SK-N-SH (cell line): ENCODE results near the gene ZFPL1. TPM values are rescaled to one million over a fixed set of nuclear protein-coding genes. Genes with fewer than 3 reads are reported as not detected.

Experiments
- CTCF ChIA-PET: fragments of 300-600, 350-600 bp; formaldehyde crosslinking; extraction: SDS; loops from one replicate; lab custom pipeline; 2021; lab: Yijun Ruan, JAX
- POLR2A ChIA-PET: fragments of 350-600 bp; sonication (Branson Sonifier 250); formaldehyde crosslinking; extraction: SDS; loops from one replicate; lab custom pipeline; 2020; ENCODE audit warnings: antibody characterized with exemption, inconsistent platforms; lab: Yijun Ruan, JAX
- DNase-seq: peaks from one replicate; pipeline ENCODE4 v3.0.0; 2012
- H2AFZ ChIP-seq: fragments of 200-600 bp; sonication (generic); 2 replicates; pipeline ENCODE4 v1.8.1; 2016; ENCODE audit warnings: antibody characterized with exemption, mild to moderate bottlenecking, low read depth
- H3F3A ChIP-seq: fragments of 200-600 bp; sonication (generic); replicated peaks from 2 replicates; pipeline ENCODE3; 2016; ENCODE audit warnings: antibody characterized with exemption, mild to moderate bottlenecking; ENCODE audit not compliant: insufficient read depth
- H3K27ac ChIP-seq, 2 experiments: fragments of 200-500 bp in 1 of 2; fragments of 200-600 bp in 1 of 2; sonication (Bioruptor generic) in 1 of 2; sonication (generic), shearing (Covaris generic) in 1 of 2; 2 replicates each; pipeline versions ENCODE4 v1.5.1 to v1.6.1; 2014 to 2016; ENCODE audit warnings: low read depth in 2 of 2, inconsistent platforms in 1 of 2, low read length in 1 of 2, mild to moderate bottlenecking in 1 of 2, mixed read lengths in 1 of 2
- H3K27me3 ChIP-seq: fragments of 200-600 bp; sonication (generic), shearing (Covaris generic); 2 replicates; pipeline ENCODE4 v1.6.1; 2016; ENCODE audit warnings: mixed run types; ENCODE audit not compliant: insufficient read depth
- H3K36me3 ChIP-seq, 2 experiments: fragments of 200-500 bp in 1 of 2; fragments of 200-600 bp in 1 of 2; sonication (Bioruptor generic) in 1 of 2; sonication (generic) in 1 of 2; replicated peaks in 1 of 2; 2 replicates each; pipeline versions ENCODE3 to v1.5.1; 2014 to 2016; ENCODE audit warnings: low read length in 1 of 2, mild to moderate bottlenecking in 1 of 2; ENCODE audit not compliant: insufficient read depth in 2 of 2, control insufficient read depth in 1 of 2
- H3K4me1 ChIP-seq, 2 experiments: fragments of 200-500 bp in 1 of 2; fragments of 200-600 bp in 1 of 2; sonication (Bioruptor generic) in 1 of 2; sonication (generic), shearing (Covaris generic) in 1 of 2; 2 replicates each; pipeline versions ENCODE4 v1.5.1 to v1.6.1; 2014 to 2016; ENCODE audit warnings: low read depth in 1 of 2, low read length in 1 of 2, mixed run types in 1 of 2; ENCODE audit not compliant: insufficient read depth in 2 of 2, control insufficient read depth in 1 of 2
- H3K4me2 ChIP-seq: fragments of 200-600 bp; sonication (generic), shearing (Covaris generic); 2 replicates; pipeline ENCODE4 v1.6.1; 2017; ENCODE audit warnings: mixed run types
- H3K4me3 ChIP-seq, 2 experiments: fragments of 200-500 bp in 1 of 2; fragments of 200-600 bp in 1 of 2; sonication (Bioruptor generic) in 1 of 2; sonication (generic), shearing (Covaris generic) in 1 of 2; 2 replicates each; pipeline versions ENCODE4 v1.5.1 to v1.8.1; 2014 to 2016; ENCODE audit warnings: low read depth in 2 of 2, inconsistent platforms in 1 of 2, low read length in 1 of 2, mild to moderate bottlenecking in 1 of 2, mixed read lengths in 1 of 2, moderate library complexity in 1 of 2
- H3K79me2 ChIP-seq: fragments of 200-600 bp; sonication (generic); 2 replicates; pipeline ENCODE4 v1.8.1; 2017; ENCODE audit warnings: mild to moderate bottlenecking; ENCODE audit not compliant: insufficient read depth
- H3K9ac ChIP-seq: fragments of 200-600 bp; sonication (generic); 2 replicates; pipeline ENCODE4 v1.6.1; 2017; ENCODE audit warnings: mixed run types
- H3K9me2 ChIP-seq: fragments of 200-600 bp; sonication (generic); 2 replicates; pipeline ENCODE4 v1.6.1; 2017; ENCODE audit warnings: mixed run types
- H3K9me3 ChIP-seq: fragments of 200-600 bp; sonication (generic); 2 replicates; pipeline ENCODE4 v1.6.1; 2017; ENCODE audit warnings: mixed run types, mild to moderate bottlenecking, moderate library complexity
- H4K20me1 ChIP-seq: fragments of 200-600 bp; sonication (generic); 2 replicates; pipeline ENCODE4 v1.6.1; 2017; ENCODE audit warnings: mild to moderate bottlenecking, mixed run types; ENCODE audit not compliant: insufficient read depth
- CHD2 ChIP-seq: fragments of 150-350 bp; IDR thresholded peaks from 2 replicates; pipeline ENCODE4 v1.6.1; 2018; ENCODE audit warnings: low read length; ENCODE audit not compliant: partially characterized antibody
- CTCF ChIP-seq: fragments of 200-600 bp; sonication (generic); IDR thresholded peaks from 2 replicates; pipeline ENCODE4 v1.6.1; 2017; ENCODE audit warnings: antibody characterized with exemption, mild to moderate bottlenecking, moderate library complexity
- EP300 ChIP-seq, 2 experiments: IDR thresholded peaks; 2 replicates each; pipeline versions ENCODE4 v1.4.0 to v1.6.1; 2012; ENCODE audit warnings: borderline replicate concordance in 1 of 2, low read depth in 1 of 2, low read length in 1 of 2
- FOXJ3 ChIP-seq: sonication (generic); formaldehyde crosslinking; IDR thresholded peaks from 2 replicates; pipeline ENCODE4 v1.5.1; 2020; ENCODE audit warnings: mild to moderate bottlenecking, missing genetic modification reagents
- FOXM1 ChIP-seq: IDR thresholded peaks from 2 replicates; pipeline ENCODE4 v1.4.0; 2012; ENCODE audit warnings: low read depth, mild to moderate bottlenecking
- IRF3 ChIP-seq: fragments of 150-350 bp; IDR thresholded peaks from 2 replicates; pipeline ENCODE4 v1.6.1; 2016; ENCODE audit warnings: mild to moderate bottlenecking, low read depth, low read length
- JUND ChIP-seq: IDR thresholded peaks from 2 replicates; pipeline ENCODE4 v1.4.0; 2012
- MAX ChIP-seq: IDR thresholded peaks from 2 replicates; pipeline ENCODE4 v1.4.0; 2012; ENCODE audit warnings: low read depth
- MEF2A ChIP-seq: IDR thresholded peaks from 2 replicates; pipeline ENCODE4 v1.4.0; 2012; ENCODE audit warnings: low read depth, borderline replicate concordance
- MXI1 ChIP-seq: IDR thresholded peaks from 2 replicates; pipeline ENCODE4 v1.6.1; 2012; ENCODE audit warnings: mild to moderate bottlenecking, low read depth, low read length, improper control_type of control experiment
- NFIC ChIP-seq: IDR thresholded peaks from 2 replicates; pipeline ENCODE4 v1.4.0; 2012; ENCODE audit warnings: borderline replicate concordance
- POLR2AphosphoS5 ChIP-seq: IDR thresholded peaks from 2 replicates; pipeline ENCODE4 v1.6.1; 2012; ENCODE audit warnings: low read depth, low read length
- RFX5 ChIP-seq: IDR thresholded peaks from 2 replicates; pipeline ENCODE4 v1.6.1; 2012; ENCODE audit warnings: mild to moderate bottlenecking, improper control_type of control experiment, low read length
- RXRA ChIP-seq: IDR thresholded peaks from 2 replicates; pipeline ENCODE4 v1.4.0; 2012; ENCODE audit warnings: low read depth, mild to moderate bottlenecking, borderline replicate concordance
- TEAD4 ChIP-seq: IDR thresholded peaks from 2 replicates; pipeline ENCODE4 v1.4.0; 2012; ENCODE audit warnings: mild to moderate bottlenecking, borderline replicate concordance; ENCODE audit not compliant: insufficient read depth
- USF2 ChIP-seq: fragments of 150-350 bp; IDR thresholded peaks from 2 replicates; pipeline ENCODE4 v1.6.1; 2017; ENCODE audit warnings: antibody characterized with exemption, low read length, low read depth, borderline replicate concordance
- YY1 ChIP-seq: IDR thresholded peaks from 2 replicates; pipeline ENCODE4 v1.4.0; 2012; ENCODE audit warnings: low read depth, mild to moderate bottlenecking
- WGBS: methylation state at CpG from one replicate; pipeline ENCODE4 v1.1.6; 2017; ENCODE audit warnings: low lambda C conversion rate; 5-methylcytosine and 5-hydroxymethylcytosine counted together
- polyA plus RNA-seq, 3 experiments: library from polyadenylated mRNA; depleted of rRNA; stranded (reverse); fragments of >200 nt; gene quantifications; 2 replicates each; pipeline ENCODE4 v1.2.3, GENCODE V29; 2012

ZFPL1 gene
- polyA plus RNA-seq, 1 of the 3 experiments (the other 2 are of a cell fraction): 75.9 TPM

- TF ChIP-seq JUND: no peak
- peak; percentile 95 for TF ChIP-seq POLR2AphosphoS5
- no peak for TF ChIP-seq RFX5
- TF ChIP-seq CTCF: no peak
- TF ChIP-seq FOXM1: no peak
- peak; percentile 84 for TF ChIP-seq MXI1
- TF ChIP-seq YY1: peak; percentile 89
- TF ChIP-seq RXRA: no peak
- TF ChIP-seq MAX: peak; percentile 84
- TF ChIP-seq EP300 (IDR thresholded peaks at IDR 0.05; ENCODE audit: borderline replicate concordance in 1 of 2, low read depth in 1 of 2, low read length in 1 of 2): peak in 1 of 2 experiments; percentile 39; a peak in 1 of 4 replicates
- no peak for TF ChIP-seq IRF3
- peak; percentile 95 for TF ChIP-seq CHD2
- TF ChIP-seq FOXJ3 (CRISPR knock-in tag): peak; percentile 64; the same call in 1 of the 2 replicates
- no peak for TF ChIP-seq USF2
- TF ChIP-seq TEAD4: no peak
- TF ChIP-seq NFIC: no peak
These were observed 12.2 kb downstream of the ZFPL1 start, which contains the start of gene VPS51 (continued) for GRCh38 chr11:65095974-65096806.

GRCh38 chr11:65096926-65097325 lies 12.9 kb downstream of the ZFPL1 start:
- Histone ChIP-seq H3F3A (peaks cover 19% of the 10 kb centered on the region), H3K36me3 (peaks cover 0 to 4% of the 10 kb centered on the region in 2 experiments), H2AFZ (no peak overlapping the region), H3K4me1 (peaks cover 0 to 10% of the 10 kb centered on the region in 2 experiments; a peak in 1 of 4 replicates), H4K20me1 (no peaks in the 10 kb centered on the region), H3K27ac (no peak overlapping the region), H3K9me2 (no peaks in the 10 kb centered on the region), H3K4me2 (peak overlapping the region; percentile 88), H3K79me2 (peaks cover 45% of the 10 kb centered on the region), H3K9ac (peak overlapping the region; percentile 86; the same call in 1 of the 2 replicates), H3K27me3 (no peaks in the 10 kb centered on the region), H3K9me3 (no peaks in the 10 kb centered on the region), H3K4me3 (peak overlapping the region; percentile 57 to 77)
- CTCF ChIA-PET: interaction anchor here (1.4 to 12.6 kb wide), 4 partner anchors 15 to 84 kb away, joined by 4 to 150 read pairs (median 10); partner anchors contain the start of genes TM7SF2 and ZNHIT2
- TF ChIP-seq MEF2A: no peak
- 15% methylated on average over 6 of the region's 8 CpGs for WGBS
- POLR2A ChIA-PET: interaction anchor here (0.6 to 1.6 kb wide), 5 partner anchors 14 to 79 kb away, joined by 3 to 10 read pairs (median 4); partner anchors contain the start of gene ZNHIT2
- DNase-seq: no peak
